IMR-90 (cell line): ENCODE results near the gene P4HA1. TPM values are rescaled to one million over a fixed set of nuclear protein-coding genes. Genes with fewer than 3 reads are reported as not detected.

ENCODE experiments used
- ATAC-seq: fragments of 200-7000 bp; cut with Tn5 transposase; 2 replicates; pipeline ENCODE4 v1.9.1; 2020; ENCODE audit warnings: low read depth, mild to moderate bottlenecking, moderate library complexity
- BruUV-seq: library from RNA; stranded (reverse); fragments of 400-500 nt; replicated peaks from 2 replicates; lab custom pipeline; 2021; lab: Mats Ljungman, UMichigan
- CTCF ChIA-PET: fragments of 300-600 bp; formaldehyde crosslinking; extraction: SDS; loops from one replicate; lab custom pipeline; 2021; ENCODE audit warnings: antibody characterized with exemption; lab: Yijun Ruan, JAX
- POLR2A ChIA-PET: fragments of 300-600 bp; sonication (Branson Sonifier 250); formaldehyde crosslinking; loops from one replicate; lab custom pipeline; 2022; ENCODE audit warnings: antibody characterized with exemption; ENCODE audit not compliant: unreplicated experiment; lab: Charles Lee
- DNase-seq: peaks from one replicate; pipeline ENCODE4 v3.0.0; 2013
- H2AFZ ChIP-seq: replicated peaks from 2 replicates; pipeline ENCODE3; 2013; ENCODE audit warnings: low read length, mild to moderate bottlenecking; ENCODE audit not compliant: poor library complexity
- H2AK5ac ChIP-seq: 2 replicates; pipeline ENCODE4 v1.6.1; 2013; ENCODE audit warnings: low read depth, low read length, inconsistent platforms
- H2AK9ac ChIP-seq: replicated peaks from 2 replicates; pipeline ENCODE3; 2013; ENCODE audit warnings: mild to moderate bottlenecking, low read depth, low read length, moderate library complexity; ENCODE audit not compliant: poor library complexity
- H2BK120ac ChIP-seq: 2 replicates; pipeline ENCODE4 v1.6.1; 2013; ENCODE audit warnings: low read depth, low read length, inconsistent platforms
- H2BK15ac ChIP-seq: 3 replicates; pipeline ENCODE4 v1.6.1; 2013; ENCODE audit warnings: low read depth, low read length, inconsistent platforms
- H2BK20ac ChIP-seq: 2 replicates; pipeline ENCODE4 v1.6.1; 2013; ENCODE audit warnings: low read depth, mild to moderate bottlenecking, inconsistent platforms, low read length, moderate library complexity
- H2BK5ac ChIP-seq: 2 replicates; pipeline ENCODE4 v1.6.1; 2013; ENCODE audit warnings: mild to moderate bottlenecking, low read depth, low read length, inconsistent platforms; ENCODE audit not compliant: poor library complexity, severe bottlenecking
- H3K14ac ChIP-seq: replicated peaks from 2 replicates; pipeline ENCODE4 v1.6.1; 2013; ENCODE audit warnings: low read depth, low read length, inconsistent platforms
- H3K18ac ChIP-seq: 2 replicates; pipeline ENCODE4 v1.6.1; 2013; ENCODE audit warnings: low read depth, low read length, control low read depth
- H3K23ac ChIP-seq: 2 replicates; pipeline ENCODE4 v1.6.1; 2013; ENCODE audit warnings: low read depth, low read length, inconsistent platforms
- H3K27ac ChIP-seq: 2 replicates; pipeline ENCODE4 v1.5.1; 2013; ENCODE audit warnings: mild to moderate bottlenecking, control low read depth, low read length; ENCODE audit not compliant: insufficient read depth
- H3K27me3 ChIP-seq: 2 replicates; pipeline ENCODE4 v1.6.1; 2013; ENCODE audit warnings: low read length; ENCODE audit not compliant: control insufficient read depth, insufficient read depth
- H3K36me3 ChIP-seq: 2 replicates; pipeline ENCODE4 v1.6.1; 2013; ENCODE audit warnings: low read length, mixed read lengths; ENCODE audit not compliant: control insufficient read depth, insufficient read depth
- H3K4ac ChIP-seq: 2 replicates; pipeline ENCODE4 v1.6.1; 2013; ENCODE audit warnings: low read depth, low read length, inconsistent platforms
- H3K4me1 ChIP-seq: 2 replicates; pipeline ENCODE4 v1.6.1; 2013; ENCODE audit warnings: low read length, mixed read lengths; ENCODE audit not compliant: control insufficient read depth, insufficient read depth
- H3K4me2 ChIP-seq: 2 replicates; pipeline ENCODE4 v1.6.1; 2013; ENCODE audit warnings: low read depth, mild to moderate bottlenecking, control low read depth, low read length, moderate library complexity
- H3K4me3 ChIP-seq: 2 replicates; pipeline ENCODE4 v1.5.1; 2013; ENCODE audit warnings: low read depth, mild to moderate bottlenecking, control low read depth, low read length, moderate library complexity; ENCODE audit not compliant: insufficient read depth
- H3K56ac ChIP-seq: 2 replicates; pipeline ENCODE4 v1.6.1; 2013; ENCODE audit warnings: low read length, inconsistent platforms; ENCODE audit not compliant: insufficient read depth; ENCODE audit errors: extremely low read depth
- H3K79me1 ChIP-seq, 2 experiments: 2 replicates each; pipeline ENCODE4 v1.6.1; 2013; ENCODE audit warnings: low read length in 2 of 2, inconsistent platforms in 1 of 2, low read depth in 1 of 2
- H3K9ac ChIP-seq: 2 replicates; pipeline ENCODE4 v1.6.1; 2013; ENCODE audit warnings: low read depth, low read length, control low read depth
- H3K9me1 ChIP-seq: 2 replicates; pipeline ENCODE4 v1.6.1; 2013; ENCODE audit warnings: low read length, inconsistent platforms; ENCODE audit not compliant: insufficient read depth
- H3K9me3 ChIP-seq: 2 replicates; pipeline ENCODE4 v1.6.1; 2013; ENCODE audit warnings: low read length; ENCODE audit not compliant: control insufficient read depth, insufficient read depth
- H4K20me1 ChIP-seq: 2 replicates; pipeline ENCODE4 v1.6.1; 2013; ENCODE audit warnings: low read length, inconsistent platforms; ENCODE audit not compliant: insufficient read depth
- H4K5ac ChIP-seq: 2 replicates; pipeline ENCODE4 v1.6.1; 2013; ENCODE audit warnings: mild to moderate bottlenecking, low read depth, low read length, control low read depth
- H4K8ac ChIP-seq, 2 experiments: 2 replicates each; pipeline ENCODE4 v1.6.1; 2013; ENCODE audit warnings: low read depth in 2 of 2, low read length in 2 of 2, control low read depth in 1 of 2, inconsistent platforms in 1 of 2
- H4K91ac ChIP-seq: 2 replicates; pipeline ENCODE4 v1.6.1; 2013; ENCODE audit warnings: low read depth, low read length, inconsistent platforms; ENCODE audit not compliant: insufficient read depth
- BHLHE40 ChIP-seq: fragments of 150-350 bp; IDR thresholded peaks from 2 replicates; pipeline ENCODE4 v1.6.1; 2016; ENCODE audit warnings: mild to moderate bottlenecking, low read depth, low read length
- CEBPB ChIP-seq: IDR thresholded peaks from 2 replicates; pipeline ENCODE4 v1.6.1; 2012; ENCODE audit warnings: low read depth, low read length, improper control_type of control experiment
- CHD1 ChIP-seq: IDR thresholded peaks from 2 replicates; pipeline ENCODE4 v1.6.1; 2012; ENCODE audit warnings: low read depth, low read length, improper control_type of control experiment
- ELK1 ChIP-seq: fragments of 150-350 bp; IDR thresholded peaks from 2 replicates; pipeline ENCODE4 v1.6.1; 2016; ENCODE audit warnings: low read depth, mild to moderate bottlenecking, low read length, moderate library complexity, borderline replicate concordance
- FOS ChIP-seq: fragments of 150-350 bp; IDR thresholded peaks from 2 replicates; pipeline ENCODE4 v1.6.1; 2016; ENCODE audit warnings: low read depth, low read length
- MAFK ChIP-seq: IDR thresholded peaks from 2 replicates; pipeline ENCODE4 v1.6.1; 2012; ENCODE audit warnings: low read depth, low read length, improper control_type of control experiment
- MAZ ChIP-seq: IDR thresholded peaks from 2 replicates; pipeline ENCODE4 v1.6.1; 2012; ENCODE audit warnings: low read depth, mild to moderate bottlenecking, low read length, improper control_type of control experiment, moderate library complexity, borderline replicate concordance
- MXI1 ChIP-seq: IDR thresholded peaks from 2 replicates; pipeline ENCODE4 v1.6.1; 2012; ENCODE audit warnings: low read depth, mild to moderate bottlenecking, low read length, moderate library complexity, borderline replicate concordance
- NFE2L2 ChIP-seq: fragments of 150-350 bp; IDR thresholded peaks from 2 replicates; pipeline ENCODE4 v1.6.1; 2016; ENCODE audit warnings: low read depth, mild to moderate bottlenecking, low read length
- POLR2A ChIP-seq: IDR thresholded peaks from 2 replicates; pipeline ENCODE4 v1.6.1; 2012; ENCODE audit warnings: mild to moderate bottlenecking, low read depth, low read length
- RCOR1 ChIP-seq: IDR thresholded peaks from 2 replicates; pipeline ENCODE4 v1.6.1; 2012; ENCODE audit warnings: mild to moderate bottlenecking, low read length, improper control_type of control experiment; ENCODE audit not compliant: insufficient replicate concordance
- RFX5 ChIP-seq: IDR thresholded peaks from 2 replicates; pipeline ENCODE4 v1.8.0; 2012; ENCODE audit warnings: low read depth, mild to moderate bottlenecking, low read length, moderate library complexity
- WGBS, 2 experiments: methylation state at CpG; one replicate each; pipeline versions ENCODE4 v1.1.5 to v1.1.7; 2013; ENCODE audit warnings: missing lambda C conversion rate in 2 of 2; ENCODE audit not compliant: insufficient read length in 1 of 2; ENCODE audit errors: extremely low coverage in 2 of 2; 5-methylcytosine and 5-hydroxymethylcytosine counted together
- dilution Hi-C: fragments of 300-500 bp; cut with HindIII; formaldehyde crosslinking; loops from one replicate; pipeline ENCODE4 v1.14.3; 2018; ENCODE audit warnings: low sequenced_read_pairs; ENCODE audit not compliant: unreplicated experiment
- in situ Hi-C: fragments of 300-500 bp; cut with MboI; formaldehyde crosslinking; loops from 3 replicates; pipeline ENCODE4 v1.14.3; 2019; ENCODE audit warnings: low sequenced_read_pairs, inconsistent platforms, mixed read lengths
- intact Hi-C: fragments of 100-400 bp; cut with micrococcal nuclease; formaldehyde crosslinking; loops from 2 replicates; pipeline ENCODE4 v1.10.0; 2022
- polyA plus RNA-seq, 3 experiments: library from polyadenylated mRNA; depleted of rRNA; stranded (reverse); fragments of >200 nt; gene quantifications; 2 replicates each; pipeline ENCODE4 v1.2.3, GENCODE V29; 2012; ENCODE audit warnings: low replicate concordance in 1 of 3
- total RNA-seq: library from RNA; depleted of rRNA; stranded (reverse); fragments of >200 nt; gene quantifications from 2 replicates; pipeline ENCODE4 v1.2.3, GENCODE V29; 2012
- TF ChIP-seq, protein P1 (sequence below): fragments of 150-350 bp; IDR thresholded peaks from 2 replicates; pipeline ENCODE4 v1.6.1; 2017; ENCODE audit warnings: mild to moderate bottlenecking, antibody characterized with exemption, low read length, low read depth
- TF ChIP-seq, protein P2 (sequence below): conservative IDR thresholded peaks from 2 replicates; pipeline ENCODE4 v1.5.1; 2012; ENCODE audit warnings: mild to moderate bottlenecking, low read depth, low read length, improper control_type of control experiment

Gene P4HA1
- total and polyA plus RNA-seq, 2 of the 4 experiments (the other 2 are of a cell fraction): 178 to 241 TPM

GRCh38 chr10:73139251-73139650, 42.6 kb upstream of the P4HA1 start:
- CTCF ChIA-PET: interaction anchor here (0.6 kb wide), 2 partner anchors 52 to 173 kb away, joined by 4 read pairs; no protein-coding TSS in a partner anchor
- Histone ChIP-seq H3K4me2 (no peak overlapping the region), H3K36me3 (peaks cover 37% of the 10 kb centered on the region), H4K8ac (no peak overlapping the region), H3K27me3 (no peaks in the 10 kb centered on the region), H2AFZ (no peak overlapping the region), H2AK5ac (no peak overlapping the region), H2BK15ac (no peak overlapping the region), H2BK120ac (no peak overlapping the region), H3K79me1 (peaks cover 3% of the 10 kb centered on the region in 2 experiments; a peak in 3 of 4 replicates), H3K9ac (no peak overlapping the region), H3K4me3 (no peak overlapping the region), H4K5ac (no peak overlapping the region), H3K23ac (no peak overlapping the region), H4K20me1 (no peaks in the 10 kb centered on the region), H3K14ac (no peak overlapping the region), H3K18ac (no peak overlapping the region), H2BK20ac (no peak overlapping the region), H3K4ac (no peak overlapping the region), H3K27ac (no peak overlapping the region), H3K9me1 (0 out of 2 replicates have a peak, but pooled peaks cover 2% of the 10 kb centered on the region), H2AK9ac (no peak overlapping the region), H2BK5ac (no peak overlapping the region), H3K56ac (no peak overlapping the region), H4K91ac (no peak overlapping the region), H3K9me3 (no peaks in the 10 kb centered on the region), H3K4me1 (no peaks in the 10 kb centered on the region)
- DNase-seq (no peak), ATAC-seq (peak; percentile 42; the same call in 1 of the 2 replicates)
- POLR2A ChIA-PET: no interaction called here
- intact Hi-C loops: no loop called here
- BruUV-seq: no TSS peak
- dilution Hi-C loops: no loop called here
- TF ChIP-seq, protein P1, sequence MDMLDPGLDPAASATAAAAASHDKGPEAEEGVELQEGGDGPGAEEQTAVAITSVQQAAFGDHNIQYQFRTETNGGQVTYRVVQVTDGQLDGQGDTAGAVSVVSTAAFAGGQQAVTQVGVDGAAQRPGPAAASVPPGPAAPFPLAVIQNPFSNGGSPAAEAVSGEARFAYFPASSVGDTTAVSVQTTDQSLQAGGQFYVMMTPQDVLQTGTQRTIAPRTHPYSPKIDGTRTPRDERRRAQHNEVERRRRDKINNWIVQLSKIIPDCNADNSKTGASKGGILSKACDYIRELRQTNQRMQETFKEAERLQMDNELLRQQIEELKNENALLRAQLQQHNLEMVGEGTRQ: no peak
- TF ChIP-seq, protein P2, sequence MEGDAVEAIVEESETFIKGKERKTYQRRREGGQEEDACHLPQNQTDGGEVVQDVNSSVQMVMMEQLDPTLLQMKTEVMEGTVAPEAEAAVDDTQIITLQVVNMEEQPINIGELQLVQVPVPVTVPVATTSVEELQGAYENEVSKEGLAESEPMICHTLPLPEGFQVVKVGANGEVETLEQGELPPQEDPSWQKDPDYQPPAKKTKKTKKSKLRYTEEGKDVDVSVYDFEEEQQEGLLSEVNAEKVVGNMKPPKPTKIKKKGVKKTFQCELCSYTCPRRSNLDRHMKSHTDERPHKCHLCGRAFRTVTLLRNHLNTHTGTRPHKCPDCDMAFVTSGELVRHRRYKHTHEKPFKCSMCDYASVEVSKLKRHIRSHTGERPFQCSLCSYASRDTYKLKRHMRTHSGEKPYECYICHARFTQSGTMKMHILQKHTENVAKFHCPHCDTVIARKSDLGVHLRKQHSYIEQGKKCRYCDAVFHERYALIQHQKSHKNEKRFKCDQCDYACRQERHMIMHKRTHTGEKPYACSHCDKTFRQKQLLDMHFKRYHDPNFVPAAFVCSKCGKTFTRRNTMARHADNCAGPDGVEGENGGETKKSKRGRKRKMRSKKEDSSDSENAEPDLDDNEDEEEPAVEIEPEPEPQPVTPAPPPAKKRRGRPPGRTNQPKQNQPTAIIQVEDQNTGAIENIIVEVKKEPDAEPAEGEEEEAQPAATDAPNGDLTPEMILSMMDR: no peak
- TF ChIP-seq FOS: no peak
- no peak for TF ChIP-seq NFE2L2
- TF ChIP-seq MAFK: no peak
- TF ChIP-seq MAZ: no peak
- no peak for TF ChIP-seq CEBPB
- TF ChIP-seq CHD1: no peak
- no peak for TF ChIP-seq ELK1
- TF ChIP-seq RFX5: no peak
- no peak for TF ChIP-seq RCOR1
- TF ChIP-seq POLR2A: no peak
- TF ChIP-seq MXI1: no peak
- no peak for TF ChIP-seq BHLHE40
- WGBS, 2 experiments: no CpG with 5 or more reads among the region's 2 CpGs
- in situ Hi-C loops: no loop called here
